HFFc6 (cell line): Measurements from ENCODE around the gene KANSL1. TPM values are rescaled to one million over a fixed set of nuclear protein-coding genes. Genes with fewer than 3 reads are reported as not detected.

ENCODE experiments used
- DNase-seq: peaks from one replicate; pipeline ENCODE4 v3.0.0-alpha.2; 2018
- H3K27ac Mint-ChIP-seq: 2 replicates; pipeline ENCODE4 v1.8.0; 2020; ENCODE audit warnings: mild to moderate bottlenecking, mixed read lengths
- H3K27me3 Mint-ChIP-seq: 2 replicates; pipeline ENCODE4 v1.8.0; 2021; ENCODE audit warnings: mild to moderate bottlenecking, moderate library complexity, mixed read lengths; ENCODE audit not compliant: insufficient read depth
- H3K36me3 Mint-ChIP-seq: 2 replicates; pipeline ENCODE4 v1.8.0; 2021; ENCODE audit warnings: low read depth, mixed read lengths
- H3K4me1 Mint-ChIP-seq: 2 replicates; pipeline ENCODE4 v1.8.0; 2020; ENCODE audit warnings: low read depth, mixed read lengths
- H3K4me3 Mint-ChIP-seq: 2 replicates; pipeline ENCODE4 v1.8.0; 2020; ENCODE audit warnings: mild to moderate bottlenecking, moderate library complexity, mixed read lengths
- H3K9me3 Mint-ChIP-seq: 2 replicates; pipeline ENCODE4 v1.8.0; 2020; ENCODE audit warnings: mild to moderate bottlenecking, mixed read lengths
- CTCF ChIP-seq: fragments of 200-600 bp; sonication (generic); IDR thresholded peaks from 2 replicates; pipeline ENCODE4 v1.5.0; 2021; ENCODE audit warnings: antibody characterized with exemption, mild to moderate bottlenecking
- total RNA-seq, 6 experiments: library from RNA; stranded (reverse); fragmentation: NEBNext Ultra II Directional; extraction: Animal tissue kit (Norgen Biotek cat#: 25700); gene quantifications; 2 replicates in 1 of 6; 3 replicates in 5 of 6; pipeline ENCODE4 v1.2.3, GENCODE V29; 2021

KANSL1 gene
- total RNA-seq, 6 experiments from 2014 or later = 23.8 to 33.0 (median 27.7) TPM

DNA sequence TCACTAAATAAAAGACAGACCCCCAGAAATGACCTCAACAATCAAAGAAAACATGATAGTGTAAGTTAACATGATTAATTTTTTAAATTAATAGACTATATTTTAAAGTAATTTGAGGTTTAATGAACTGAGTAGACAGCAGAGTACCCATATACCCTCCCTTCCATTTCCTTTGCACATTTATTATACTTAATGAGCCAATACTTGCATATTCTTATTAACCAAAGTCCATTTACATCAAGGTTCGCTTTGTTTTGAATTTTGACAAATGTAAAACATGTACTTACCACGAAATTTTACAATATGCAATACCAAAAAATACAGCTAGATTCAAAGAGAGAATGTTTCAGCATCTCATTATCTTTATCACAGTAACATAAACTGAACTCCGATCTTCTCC is 72.7 kb downstream of the KANSL1 start:
- Mint-ChIP-seq H3K36me3 (peaks cover 8% of the 10 kb centered on the region), H3K27me3 (no peaks in the 10 kb centered on the region), H3K27ac (no peak overlapping the region), H3K9me3 (no peaks in the 10 kb centered on the region), H3K4me3 (no peak overlapping the region), H3K4me1 (peaks cover 53% of the 10 kb centered on the region)
- DNase-seq = no peak
- no peak for TF ChIP-seq CTCF

DNA sequence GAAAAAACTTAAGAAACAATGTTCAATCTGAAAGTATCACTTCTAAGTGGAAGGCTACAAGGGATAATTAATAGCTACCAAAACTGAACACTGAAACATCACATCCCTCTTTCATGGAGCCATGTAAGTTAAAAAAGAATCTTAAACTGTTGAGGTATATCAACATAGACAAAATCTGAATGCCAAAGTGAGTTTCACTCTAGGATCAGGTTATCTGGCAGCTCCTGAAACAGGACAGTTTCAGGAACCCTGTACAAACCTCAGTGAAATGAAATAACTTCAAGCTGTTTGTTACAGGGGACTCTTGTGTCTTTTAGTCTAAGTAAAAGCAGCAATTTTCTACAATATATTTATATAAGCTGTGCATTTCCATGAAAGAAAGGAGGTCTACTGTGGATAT is 73.2 kb downstream of the KANSL1 start:
- H3K27me3 Mint-ChIP-seq = no peaks in the 10 kb centered on the region
- H3K27ac Mint-ChIP-seq = no peak overlapping the region
- H3K9me3 Mint-ChIP-seq = no peaks in the 10 kb centered on the region
- no peak for TF ChIP-seq CTCF
- peaks cover 55% of the 10 kb centered on the region for H3K4me1 Mint-ChIP-seq
- DNase-seq = no peak
- peaks cover 8% of the 10 kb centered on the region for H3K36me3 Mint-ChIP-seq
- no peak overlapping the region for H3K4me3 Mint-ChIP-seq

- DNase-seq = no peak
- H3K9me3 Mint-ChIP-seq = no peaks in the 10 kb centered on the region
- no peak overlapping the region for H3K27ac Mint-ChIP-seq
- H3K4me1 Mint-ChIP-seq = peaks cover 47% of the 10 kb centered on the region
- H3K27me3 Mint-ChIP-seq = no peaks in the 10 kb centered on the region
- TF ChIP-seq CTCF = no peak
- no peak overlapping the region for H3K4me3 Mint-ChIP-seq
- H3K36me3 Mint-ChIP-seq = no peaks in the 10 kb centered on the region
Measured at GRCh38 chr17:46118964-46119363, 74.3 kb downstream of the KANSL1 start.

GRCh38 chr17:46117850-46118696 is 75.2 kb downstream of the KANSL1 start:
- Mint-ChIP-seq H3K9me3 (no peaks in the 10 kb centered on the region), H3K27me3 (no peaks in the 10 kb centered on the region), H3K27ac (no peak overlapping the region), H3K36me3 (no peaks in the 10 kb centered on the region), H3K4me3 (no peak overlapping the region), H3K4me1 (peaks cover 46% of the 10 kb centered on the region)
- DNase-seq = no peak
- no peak for TF ChIP-seq CTCF

- no peaks in the 10 kb centered on the region; the same call in 1 of the 2 replicates for H3K27me3 Mint-ChIP-seq
- peaks cover 38% of the 10 kb centered on the region for H3K4me1 Mint-ChIP-seq
- no peak overlapping the region for H3K27ac Mint-ChIP-seq
- DNase-seq = no peak
- H3K36me3 Mint-ChIP-seq = no peaks in the 10 kb centered on the region
- no peak for TF ChIP-seq CTCF
- H3K9me3 Mint-ChIP-seq = no peaks in the 10 kb centered on the region
- H3K4me3 Mint-ChIP-seq = no peak overlapping the region
Measured at GRCh38 chr17:46117117-46117516, 76.1 kb downstream of the KANSL1 start.
